Choroid plexus epithelial cell (primary cell): ENCODE measurements around the gene SCUBE1.

Source experiments
- DNase-seq: peaks from one replicate; pipeline ENCODE4 v3.0.0-alpha.2; 2010; ENCODE audit warnings: low read depth
- H3K4me3 ChIP-seq: 2 replicates; pipeline ENCODE4 v1.5.1; 2011; ENCODE audit warnings: low read depth, mild to moderate bottlenecking, control low read depth, low read length, moderate library complexity
- TF ChIP-seq, protein P1 (sequence below): conservative IDR thresholded peaks from 2 replicates; pipeline ENCODE4 v1.5.1; 2011; ENCODE audit warnings: low read depth, mild to moderate bottlenecking, control low read depth, inconsistent platforms, low read length, moderate library complexity

Gene SCUBE1

GRCh38 chr22:43256569-43256968, 86.6 kb downstream of the SCUBE1 start:
- no peak for DNase-seq
- TF ChIP-seq, protein P1, sequence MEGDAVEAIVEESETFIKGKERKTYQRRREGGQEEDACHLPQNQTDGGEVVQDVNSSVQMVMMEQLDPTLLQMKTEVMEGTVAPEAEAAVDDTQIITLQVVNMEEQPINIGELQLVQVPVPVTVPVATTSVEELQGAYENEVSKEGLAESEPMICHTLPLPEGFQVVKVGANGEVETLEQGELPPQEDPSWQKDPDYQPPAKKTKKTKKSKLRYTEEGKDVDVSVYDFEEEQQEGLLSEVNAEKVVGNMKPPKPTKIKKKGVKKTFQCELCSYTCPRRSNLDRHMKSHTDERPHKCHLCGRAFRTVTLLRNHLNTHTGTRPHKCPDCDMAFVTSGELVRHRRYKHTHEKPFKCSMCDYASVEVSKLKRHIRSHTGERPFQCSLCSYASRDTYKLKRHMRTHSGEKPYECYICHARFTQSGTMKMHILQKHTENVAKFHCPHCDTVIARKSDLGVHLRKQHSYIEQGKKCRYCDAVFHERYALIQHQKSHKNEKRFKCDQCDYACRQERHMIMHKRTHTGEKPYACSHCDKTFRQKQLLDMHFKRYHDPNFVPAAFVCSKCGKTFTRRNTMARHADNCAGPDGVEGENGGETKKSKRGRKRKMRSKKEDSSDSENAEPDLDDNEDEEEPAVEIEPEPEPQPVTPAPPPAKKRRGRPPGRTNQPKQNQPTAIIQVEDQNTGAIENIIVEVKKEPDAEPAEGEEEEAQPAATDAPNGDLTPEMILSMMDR = no peak
- H3K4me3 ChIP-seq = no peak overlapping the region

DNA sequence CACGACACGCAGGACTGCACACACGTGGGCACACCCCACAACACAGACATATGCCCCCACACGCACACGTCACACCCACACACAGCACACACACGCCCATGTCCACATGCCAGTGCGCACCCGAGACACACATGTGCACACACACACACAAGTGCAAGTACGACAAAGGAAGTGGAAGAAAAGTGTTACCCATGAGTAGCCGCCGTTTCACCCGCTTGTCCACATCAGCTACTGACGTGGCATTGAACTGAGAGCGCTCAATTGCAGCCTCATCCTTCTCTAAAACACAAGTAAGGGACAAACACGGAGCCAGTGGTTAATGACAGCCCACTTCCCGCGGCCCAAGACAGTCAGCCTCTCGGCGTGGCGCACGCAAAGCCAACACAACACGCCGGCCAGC, 87.9 kb downstream of the SCUBE1 start:
- no peak for DNase-seq
- no peak overlapping the region for H3K4me3 ChIP-seq
- TF ChIP-seq, protein P1 = no peak

DNA sequence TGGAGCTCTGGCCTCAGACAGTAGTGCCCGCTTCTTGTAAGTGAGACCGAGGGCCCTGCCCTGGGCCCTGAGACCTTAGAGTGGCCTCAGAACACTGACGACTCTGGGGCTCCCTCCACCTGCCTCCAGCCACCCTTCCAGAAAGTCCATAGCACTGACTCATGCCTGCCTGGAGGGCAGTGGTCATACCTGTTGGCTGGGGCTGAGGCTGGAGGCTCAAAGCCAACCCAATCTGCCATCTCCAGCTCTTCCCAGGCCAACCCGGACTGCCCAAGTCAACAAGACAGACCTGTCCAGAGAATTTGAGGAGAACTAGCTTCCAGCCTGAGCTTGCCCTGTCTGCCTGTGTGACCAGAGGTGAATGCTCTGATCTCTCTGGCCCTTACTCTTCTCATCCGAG, 89.3 kb downstream of the SCUBE1 start:
- TF ChIP-seq, protein P1 = no peak
- no peak overlapping the region for H3K4me3 ChIP-seq
- DNase-seq = no peak

- no peak for DNase-seq
- H3K4me3 ChIP-seq = no peak overlapping the region
- TF ChIP-seq, protein P1 = no peak
Measured at GRCh38 chr22:43252319-43252718, 90.9 kb downstream of the SCUBE1 start.

DNA sequence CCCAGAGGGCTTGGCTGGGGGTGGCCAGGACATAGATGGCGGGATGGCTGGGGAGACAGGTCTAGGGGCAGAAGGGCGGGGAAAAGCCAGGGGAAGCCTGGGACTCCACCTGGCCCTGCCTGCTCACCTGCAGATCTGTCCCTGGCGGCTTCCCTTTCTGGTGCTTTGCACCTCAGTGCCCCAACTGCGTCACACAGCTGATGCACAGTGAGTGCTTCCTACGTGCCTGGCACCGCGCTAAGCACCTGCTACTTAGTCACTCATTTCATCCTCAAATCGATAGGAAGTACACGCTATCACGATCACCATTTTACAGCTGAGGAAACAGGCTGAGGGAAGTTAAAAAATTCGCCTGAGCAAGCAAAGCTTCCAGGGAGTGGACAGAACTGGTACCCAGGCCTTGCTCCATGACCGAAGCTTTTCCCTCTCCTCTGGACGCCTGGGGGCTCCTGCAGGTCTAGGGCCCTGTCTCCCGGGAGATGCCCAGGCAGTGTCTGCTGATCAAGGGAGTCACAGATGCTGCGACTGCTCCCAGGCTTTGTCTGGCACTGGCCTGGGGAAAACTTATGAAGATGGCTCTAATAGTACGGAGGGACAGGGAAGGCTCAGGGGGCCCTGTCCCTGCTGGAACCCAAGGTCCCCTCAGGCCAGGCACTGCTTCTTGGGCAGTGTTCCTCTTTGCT, 93.2 kb downstream of the SCUBE1 start:
- H3K4me3 ChIP-seq = no peak overlapping the region
- TF ChIP-seq, protein P1 = no peak
- no peak for DNase-seq

- DNase-seq = no peak
- TF ChIP-seq, protein P1 = no peak
- no peak overlapping the region for H3K4me3 ChIP-seq
Measured at GRCh38 chr22:43247546-43248260, 95.5 kb downstream of the SCUBE1 start.

GRCh38 chr22:43246188-43246587, 97.0 kb downstream of the SCUBE1 start:
- TF ChIP-seq, protein P1 = no peak
- no peak for DNase-seq
- H3K4me3 ChIP-seq = no peak overlapping the region
